ENCODE measurements around the gene PTPN12. TPM values are rescaled to one million over a fixed set of nuclear protein-coding genes. Genes with fewer than 3 reads are reported as not detected.

Gene PTPN12
- polyA plus RNA-seq, 3 donors, result 99.1 to 112 (median 102) TPM

GRCh38 chr7:77657427-77658224, 120.5 kb downstream of the PTPN12 start:
- DNase-seq (ENCODE audit: low read depth in 3 of 3, low spot score in 2 of 3), result peak in 1 of 3 donors; percentile 26

GRCh38 chr7:77658928-77659327, 121.8 kb downstream of the PTPN12 start:
- DNase-seq (ENCODE audit: low read depth in 3 of 3, low spot score in 2 of 3), result no peak

- DNase-seq (ENCODE audit: low read depth in 3 of 3, low spot score in 2 of 3), result no peak
Measured at GRCh38 chr7:77661816-77662215, 124.7 kb downstream of the PTPN12 start.

- DNase-seq (ENCODE audit: low read depth in 3 of 3, low spot score in 2 of 3), result no peak
Measured at GRCh38 chr7:77662869-77663268, 125.8 kb downstream of the PTPN12 start.

GRCh38 chr7:77664715-77665114, 127.6 kb downstream of the PTPN12 start:
- DNase-seq (ENCODE audit: low read depth in 3 of 3, low spot score in 2 of 3), result no peak

- DNase-seq (ENCODE audit: low read depth in 3 of 3, low spot score in 2 of 3), result no peak
Measured at GRCh38 chr7:77665161-77665560, 128.1 kb downstream of the PTPN12 start.

- no peak for DNase-seq (ENCODE audit: low read depth in 3 of 3, low spot score in 2 of 3)
Measured at GRCh38 chr7:77667459-77668086, 130.5 kb downstream of the PTPN12 start.

- no peak for DNase-seq (ENCODE audit: low read depth in 3 of 3, low spot score in 2 of 3)
Measured at GRCh38 chr7:77674878-77675277, 137.8 kb downstream of the PTPN12 start.

- DNase-seq (ENCODE audit: low read depth in 3 of 3, low spot score in 2 of 3), result no peak
Measured at GRCh38 chr7:77679608-77680007, 142.5 kb downstream of the PTPN12 start.

- no peak for DNase-seq (ENCODE audit: low read depth in 3 of 3, low spot score in 2 of 3)
Measured at GRCh38 chr7:77680266-77680665, 143.2 kb downstream of the PTPN12 start.

GRCh38 chr7:77684030-77684429, 146.9 kb downstream of the PTPN12 start:
- no peak for DNase-seq (ENCODE audit: low read depth in 3 of 3, low spot score in 2 of 3)

- DNase-seq (ENCODE audit: low read depth in 3 of 3, low spot score in 2 of 3), result no peak
Measured at GRCh38 chr7:77685233-77685632, 148.1 kb downstream of the PTPN12 start.

GRCh38 chr7:77687100-77687746, 150.1 kb downstream of the PTPN12 start:
- DNase-seq (ENCODE audit: low read depth in 3 of 3, low spot score in 2 of 3), result no peak

- no peak for DNase-seq (ENCODE audit: low read depth in 3 of 3, low spot score in 2 of 3)
Measured at GRCh38 chr7:77687747-77688144, 150.7 kb downstream of the PTPN12 start.

Other genes with a start within 250 kb of the PTPN12 start
- 10 to 100 TPM in 2 of 3 donors, 1 to 10 TPM in 1; 8.2 to 10.7 (median 10.3) TPM for gene GSAP, start 120.9 kb upstream of the PTPN12 start, polyA plus RNA-seq (ENCODE audit: insufficient read length in 3 of 3)
- gene RSBN1L, start 159.2 kb downstream of the PTPN12 start, polyA plus RNA-seq (ENCODE audit: insufficient read length in 3 of 3), result 10 to 100 TPM; 31.5 to 33.5 (median 33.5) TPM